Smooth muscle cell (in vitro differentiated cells): ENCODE data around the gene SCN5A. TPM values are rescaled to one million over a fixed set of nuclear protein-coding genes. Genes with fewer than 3 reads are reported as not detected.

Experiments
- DNase-seq: peaks from one replicate; lab custom pipeline; 2025; ENCODE audit not compliant: unreplicated experiment; lab: John Stamatoyannopoulos, UW
- H2AFZ ChIP-seq: fragments of 200-600 bp; sonication (generic); 2 replicates; pipeline ENCODE4 v1.6.0; 2016; ENCODE audit warnings: antibody characterized with exemption, low read depth, mild to moderate bottlenecking
- H3F3A ChIP-seq: fragments of 200-600 bp; sonication (generic); 2 replicates; pipeline ENCODE4 v1.6.0; 2017; ENCODE audit warnings: antibody characterized with exemption, low read depth
- H3K27ac ChIP-seq: fragments of 200-600 bp; sonication (generic); 2 replicates; pipeline ENCODE4 v1.5.1; 2016; ENCODE audit warnings: low read depth, mild to moderate bottlenecking
- H3K27me3 ChIP-seq: fragments of 200-600 bp; sonication (generic); 2 replicates; pipeline ENCODE4 v1.6.1; 2016; ENCODE audit warnings: low read depth, mild to moderate bottlenecking
- H3K36me3 ChIP-seq: fragments of 200-600 bp; sonication (generic); 2 replicates; pipeline ENCODE4 v1.5.1; 2016; ENCODE audit warnings: low read depth
- H3K4me1 ChIP-seq: fragments of 200-600 bp; sonication (generic); 2 replicates; pipeline ENCODE4 v1.5.1; 2016; ENCODE audit warnings: low read depth
- H3K4me2 ChIP-seq: fragments of 200-600 bp; sonication (generic); 2 replicates; pipeline ENCODE4 v1.6.0; 2016; ENCODE audit warnings: mild to moderate bottlenecking
- H3K4me3 ChIP-seq: fragments of 200-600 bp; sonication (generic); 2 replicates; pipeline ENCODE4 v1.5.1; 2016; ENCODE audit warnings: mild to moderate bottlenecking
- H3K79me2 ChIP-seq: fragments of 200-600 bp; sonication (generic); 2 replicates; pipeline ENCODE4 v1.6.0; 2016; ENCODE audit warnings: low read depth, mild to moderate bottlenecking
- H3K9ac ChIP-seq: fragments of 200-600 bp; sonication (generic); 2 replicates; pipeline ENCODE4 v1.6.0; 2016; ENCODE audit warnings: low read depth
- H3K9me3 ChIP-seq: fragments of 200-600 bp; sonication (generic); replicated peaks from 2 replicates; pipeline ENCODE4 v1.5.1; 2016; ENCODE audit warnings: low read depth
- H4K20me1 ChIP-seq: fragments of 200-600 bp; sonication (generic); 2 replicates; pipeline ENCODE4 v1.6.0; 2016; ENCODE audit warnings: low read depth
- WGBS: methylation state at CpG from one replicate; pipeline ENCODE4 v1.1.7; 2016; ENCODE audit warnings: low lambda C conversion rate; 5-methylcytosine and 5-hydroxymethylcytosine counted together
- polyA plus RNA-seq: library from polyadenylated mRNA; unstranded; fragments of >200 nt; fragmentation: Nextera tagmentation; extraction: Ambion mirVana; gene quantifications from 2 replicates; pipeline ENCODE4 v1.2.1, GENCODE V29; 2016
- total RNA-seq: library from RNA; depleted of rRNA; stranded (reverse); fragments of >200 nt; gene quantifications from 2 replicates; pipeline ENCODE4 v1.2.3, GENCODE V29; 2014
- TF ChIP-seq, protein P1 (sequence below): fragments of 200-600 bp; sonication (generic); IDR thresholded peaks from 2 replicates; pipeline ENCODE4 v1.5.1; 2017; ENCODE audit warnings: borderline replicate concordance, mild to moderate bottlenecking, antibody characterized with exemption; ENCODE audit not compliant: insufficient read depth, poor library complexity, severe bottlenecking

The SCN5A gene
- total and polyA plus RNA-seq, 2 experiments from 2014 or later = 0.93 to 3.4 TPM

DNA sequence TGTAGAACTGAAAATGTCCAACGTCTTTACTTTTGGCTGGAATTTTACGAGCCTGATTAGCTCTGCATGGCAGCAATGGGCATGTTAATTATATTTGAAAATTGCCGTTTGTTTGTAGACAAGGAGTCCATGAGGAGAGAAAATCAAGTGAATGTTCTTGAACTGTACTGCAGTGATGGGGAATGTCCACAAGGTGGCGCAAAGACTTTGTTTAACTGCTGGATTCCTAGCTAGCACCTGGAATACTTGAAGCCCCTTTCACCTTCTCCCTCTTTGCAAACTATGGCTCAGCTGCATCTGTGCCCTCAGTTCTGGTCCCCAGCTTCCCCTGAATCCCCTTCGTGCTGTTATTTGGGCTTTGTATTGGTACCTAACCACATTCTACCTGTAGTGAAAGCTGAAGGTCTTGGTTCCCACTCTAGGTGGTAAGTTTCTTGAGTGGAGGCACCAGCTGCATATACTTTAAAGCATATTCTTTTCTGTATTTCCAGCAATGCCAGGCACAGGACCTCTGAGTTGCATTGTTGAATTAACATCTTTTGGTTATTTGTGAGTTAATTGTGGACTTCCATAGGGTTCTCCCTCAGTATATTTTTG lies 128.0 kb downstream of the SCN5A start:
- Histone ChIP-seq H3K36me3 (no peaks in the 10 kb centered on the region), H3K4me3 (no peak overlapping the region), H3K9me3 (no peaks in the 10 kb centered on the region), H3K9ac (no peak overlapping the region), H2AFZ (no peak overlapping the region), H3K27ac (no peak overlapping the region), H3K27me3 (no peaks in the 10 kb centered on the region), H3F3A (peaks cover 4% of the 10 kb centered on the region), H4K20me1 (no peaks in the 10 kb centered on the region), H3K4me2 (no peak overlapping the region), H3K79me2 (no peaks in the 10 kb centered on the region), H3K4me1 (peaks cover 12% of the 10 kb centered on the region)
- no peak for DNase-seq
- 7% methylated on average over 5 of the region's 5 CpGs for WGBS
- TF ChIP-seq, protein P1, sequence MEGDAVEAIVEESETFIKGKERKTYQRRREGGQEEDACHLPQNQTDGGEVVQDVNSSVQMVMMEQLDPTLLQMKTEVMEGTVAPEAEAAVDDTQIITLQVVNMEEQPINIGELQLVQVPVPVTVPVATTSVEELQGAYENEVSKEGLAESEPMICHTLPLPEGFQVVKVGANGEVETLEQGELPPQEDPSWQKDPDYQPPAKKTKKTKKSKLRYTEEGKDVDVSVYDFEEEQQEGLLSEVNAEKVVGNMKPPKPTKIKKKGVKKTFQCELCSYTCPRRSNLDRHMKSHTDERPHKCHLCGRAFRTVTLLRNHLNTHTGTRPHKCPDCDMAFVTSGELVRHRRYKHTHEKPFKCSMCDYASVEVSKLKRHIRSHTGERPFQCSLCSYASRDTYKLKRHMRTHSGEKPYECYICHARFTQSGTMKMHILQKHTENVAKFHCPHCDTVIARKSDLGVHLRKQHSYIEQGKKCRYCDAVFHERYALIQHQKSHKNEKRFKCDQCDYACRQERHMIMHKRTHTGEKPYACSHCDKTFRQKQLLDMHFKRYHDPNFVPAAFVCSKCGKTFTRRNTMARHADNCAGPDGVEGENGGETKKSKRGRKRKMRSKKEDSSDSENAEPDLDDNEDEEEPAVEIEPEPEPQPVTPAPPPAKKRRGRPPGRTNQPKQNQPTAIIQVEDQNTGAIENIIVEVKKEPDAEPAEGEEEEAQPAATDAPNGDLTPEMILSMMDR = peak; percentile 81

DNA sequence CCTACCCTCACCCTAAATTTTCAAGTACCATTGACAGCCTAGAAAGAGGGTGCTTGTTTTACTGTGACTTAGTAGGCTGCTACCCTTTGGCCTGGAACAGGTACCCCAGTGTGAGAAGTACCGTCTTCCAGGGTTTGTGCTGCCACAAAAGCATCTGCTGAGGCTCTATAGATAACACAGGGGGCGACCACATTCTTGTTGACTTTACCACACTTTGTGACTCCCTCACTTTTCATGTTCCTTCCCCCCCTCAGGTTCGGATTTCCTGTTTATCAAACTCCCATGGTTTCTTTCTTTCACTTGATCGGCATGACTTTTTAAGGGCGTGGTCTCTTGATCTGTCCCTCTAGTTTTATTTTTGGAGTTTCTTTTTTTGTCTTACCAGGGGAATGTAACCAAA lies 129.8 kb downstream of the SCN5A start:
- Histone ChIP-seq H4K20me1 (no peaks in the 10 kb centered on the region), H3K9ac (no peak overlapping the region), H2AFZ (no peak overlapping the region), H3K9me3 (no peaks in the 10 kb centered on the region), H3K36me3 (no peaks in the 10 kb centered on the region), H3K27me3 (no peaks in the 10 kb centered on the region), H3F3A (peaks cover 4% of the 10 kb centered on the region), H3K27ac (no peak overlapping the region), H3K4me3 (no peak overlapping the region), H3K4me1 (peaks cover 12% of the 10 kb centered on the region), H3K4me2 (no peak overlapping the region), H3K79me2 (no peaks in the 10 kb centered on the region)
- WGBS = 75% methylated on average over 5 of the region's 5 CpGs
- no peak for DNase-seq
- TF ChIP-seq, protein P1 = no peak

DNA sequence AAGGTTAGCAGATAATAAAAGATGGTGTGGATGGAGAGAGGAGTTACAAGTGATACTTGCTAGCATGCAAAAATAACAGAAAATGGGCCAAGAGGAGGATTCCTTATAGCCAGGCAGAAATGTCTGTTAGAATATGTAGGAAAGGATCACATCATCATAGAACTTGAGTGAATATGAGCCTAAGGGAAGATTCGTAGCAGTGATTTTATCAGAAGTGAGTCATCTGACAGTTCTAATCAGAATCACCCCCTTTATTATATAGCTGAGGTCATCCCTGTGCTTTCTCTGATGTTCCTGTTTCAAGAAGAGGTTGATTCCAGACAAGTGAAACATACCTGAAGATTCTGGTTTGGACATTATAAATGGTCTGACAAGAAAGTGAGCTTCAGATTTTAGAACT lies 130.5 kb downstream of the SCN5A start:
- Histone ChIP-seq H2AFZ (no peak overlapping the region), H3K4me1 (peaks cover 12% of the 10 kb centered on the region), H4K20me1 (no peaks in the 10 kb centered on the region), H3K36me3 (no peaks in the 10 kb centered on the region), H3K27me3 (no peaks in the 10 kb centered on the region), H3K79me2 (no peaks in the 10 kb centered on the region), H3K9me3 (no peaks in the 10 kb centered on the region), H3K9ac (no peak overlapping the region), H3K27ac (no peak overlapping the region), H3F3A (no peaks in the 10 kb centered on the region), H3K4me3 (no peak overlapping the region), H3K4me2 (no peak overlapping the region)
- DNase-seq = no peak
- TF ChIP-seq, protein P1 = no peak
- WGBS = 44% methylated on average over 1 of the region's 1 CpG

DNA sequence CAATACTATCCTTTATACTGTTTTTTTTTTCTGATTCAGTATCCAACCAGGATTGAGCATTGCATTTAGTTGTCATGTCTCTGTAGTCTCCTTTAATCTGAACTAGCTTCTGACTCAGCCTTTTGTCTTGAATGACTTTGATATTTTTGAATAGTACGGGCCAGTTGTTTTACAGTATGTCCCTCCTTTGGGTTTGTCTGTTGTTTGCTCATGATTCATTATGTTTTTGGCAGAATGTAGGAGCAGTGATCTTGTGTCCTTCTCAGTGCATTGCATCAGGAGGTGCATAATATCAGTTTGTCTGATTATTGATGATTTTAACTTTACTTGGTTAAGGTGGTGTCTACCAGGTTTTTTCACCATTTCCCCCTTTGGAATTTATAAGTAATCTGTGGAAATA lies 132.8 kb downstream of the SCN5A start:
- Histone ChIP-seq H3K9me3 (no peaks in the 10 kb centered on the region), H3K36me3 (no peaks in the 10 kb centered on the region), H3K4me3 (no peak overlapping the region), H3K79me2 (no peaks in the 10 kb centered on the region), H4K20me1 (no peaks in the 10 kb centered on the region), H3K27me3 (no peaks in the 10 kb centered on the region), H3K4me2 (no peak overlapping the region), H3K9ac (no peak overlapping the region), H3K27ac (no peak overlapping the region), H3F3A (no peaks in the 10 kb centered on the region), H2AFZ (no peak overlapping the region), H3K4me1 (peaks cover 12% of the 10 kb centered on the region)
- TF ChIP-seq, protein P1 = no peak
- WGBS = 100% methylated on average over 1 of the region's 1 CpG
- no peak for DNase-seq
